GM19239 (cell line): ENCODE data around the gene MEIOSIN.
"Not testable (repeated sequence)": the region's sequence is repeated elsewhere in the genome, so short reads cannot be mapped to it uniquely, and the experiment has no call there.

Experiments used
- DNase-seq: peaks from one replicate; pipeline ENCODE4 v3.0.0; 2011; ENCODE audit warnings: low spot score; ENCODE audit not compliant: insufficient read length
- FAIRE-seq: peaks from 2 replicates; lab custom pipeline; 2011; peaks lifted over from hg19 to GRCh38; lab: Jason Lieb, UNC

MEIOSIN gene

DNA sequence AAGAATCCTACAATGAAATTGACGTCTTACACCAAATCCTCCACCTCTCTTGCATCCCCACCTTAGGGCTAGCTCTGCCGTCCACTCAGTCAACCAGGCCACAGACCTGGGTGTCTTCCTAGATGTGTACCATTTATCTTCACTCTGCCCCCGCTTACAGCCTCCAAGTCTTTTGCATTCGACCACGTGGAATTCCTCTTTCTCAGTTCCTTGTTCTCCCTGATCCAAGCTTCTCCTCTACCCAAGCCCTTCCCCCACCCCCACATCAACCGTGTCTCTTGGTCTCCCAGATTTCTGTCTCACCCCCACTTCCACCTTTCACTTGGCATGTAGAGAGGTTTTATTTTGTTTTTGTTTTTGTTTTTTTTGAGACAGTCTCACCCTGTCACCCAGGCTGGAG is 60.6 kb downstream of the MEIOSIN start:
- no peak for DNase-seq
- FAIRE-seq: no peak

DNA sequence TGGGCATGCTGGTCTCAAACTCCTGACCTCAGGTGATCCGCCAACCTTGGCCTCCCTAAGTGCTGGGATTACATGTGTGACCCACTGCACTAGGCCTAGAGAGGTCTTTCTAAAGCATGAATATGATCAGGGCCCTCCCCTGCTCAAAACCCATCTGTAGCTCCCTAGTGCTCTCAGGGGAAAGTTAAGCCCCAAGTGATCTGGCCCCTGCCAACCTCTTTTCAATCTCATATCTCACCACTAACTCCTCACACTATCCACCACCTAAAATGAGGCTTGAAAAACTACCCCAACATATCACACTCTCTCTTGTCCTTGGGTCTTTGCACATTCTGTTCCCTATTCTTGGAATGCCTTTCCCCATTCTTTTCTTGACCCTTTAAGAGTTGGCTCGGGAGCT is 61.4 kb downstream of the MEIOSIN start:
- no peak for DNase-seq

GRCh38 chr19:45798995-45799517 is 65.8 kb downstream of the MEIOSIN start:
- DNase-seq (peak; percentile 76), FAIRE-seq (peak; percentile 76)

More for the DNA sequence above, 61.4 kb downstream of the MEIOSIN start:
- no peak for FAIRE-seq

DNA sequence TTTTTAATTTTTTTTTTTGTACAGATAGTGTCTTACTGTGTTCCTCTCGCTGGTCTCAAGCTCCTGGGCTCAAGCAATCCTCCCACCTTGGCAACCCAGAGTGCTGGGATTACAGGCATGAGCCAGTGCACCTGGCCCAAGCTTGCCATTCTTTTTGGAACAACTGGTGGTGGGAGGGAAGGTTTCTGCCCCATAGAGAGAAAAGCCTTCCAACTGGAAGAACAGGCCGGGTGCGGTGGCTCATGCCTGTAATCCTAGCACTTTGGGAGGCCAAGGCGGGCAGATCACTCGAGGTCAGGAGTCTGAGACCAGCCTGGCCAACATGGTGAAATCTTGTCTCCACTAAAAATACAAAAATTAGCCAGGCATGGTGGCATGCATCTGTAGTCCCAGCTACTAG is 66.3 kb downstream of the MEIOSIN start:
- FAIRE-seq, DNase-seq: not testable (repeated sequence)

GRCh38 chr19:45800070-45800553 is 66.9 kb downstream of the MEIOSIN start:
- no peak for FAIRE-seq
- no peak for DNase-seq

GRCh38 chr19:45801603-45802175 is 68.5 kb downstream of the MEIOSIN start:
- DNase-seq (no peak), FAIRE-seq (no peak)

DNA sequence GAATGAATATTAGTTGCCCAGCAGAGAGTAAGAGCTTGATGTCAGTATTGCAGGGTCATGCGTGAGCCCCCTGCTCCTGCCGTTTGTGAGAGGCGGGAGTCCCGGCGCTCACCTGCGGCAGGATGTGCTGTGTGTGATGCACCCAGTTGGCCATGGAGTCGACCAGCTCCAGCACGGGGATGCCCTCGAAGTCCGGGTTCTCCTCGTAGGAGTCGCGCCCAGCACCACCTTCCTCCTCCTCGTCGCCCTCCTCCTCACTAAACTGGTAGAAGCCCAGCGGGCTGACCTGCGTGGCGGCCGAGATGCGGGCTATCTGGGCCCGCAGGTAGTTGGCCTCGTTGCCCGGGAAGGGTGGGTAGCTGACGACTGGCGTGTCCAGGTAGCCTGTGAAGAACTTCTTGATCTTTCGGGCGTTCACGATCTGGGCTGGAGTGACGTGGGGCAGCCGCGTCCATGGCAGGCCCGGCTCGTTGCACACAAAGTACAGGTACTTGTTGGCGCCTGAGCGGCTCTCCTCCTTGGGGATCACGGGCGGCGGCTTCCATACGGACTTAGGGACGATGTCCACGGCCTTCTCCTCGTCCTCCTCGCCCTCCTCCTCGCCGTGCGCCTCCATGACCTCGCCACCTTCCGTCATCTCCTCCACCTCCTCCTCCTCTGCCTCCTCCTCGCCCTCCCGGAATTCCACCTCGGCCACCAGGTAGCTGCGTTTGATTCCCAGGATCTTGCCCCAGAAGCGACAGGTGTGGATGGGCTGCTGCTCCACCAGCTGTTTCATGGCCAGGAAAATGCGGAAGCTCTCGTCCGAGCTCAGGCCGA is 71.1 kb downstream of the MEIOSIN start:
- DNase-seq: no peak
- FAIRE-seq: no peak

DNA sequence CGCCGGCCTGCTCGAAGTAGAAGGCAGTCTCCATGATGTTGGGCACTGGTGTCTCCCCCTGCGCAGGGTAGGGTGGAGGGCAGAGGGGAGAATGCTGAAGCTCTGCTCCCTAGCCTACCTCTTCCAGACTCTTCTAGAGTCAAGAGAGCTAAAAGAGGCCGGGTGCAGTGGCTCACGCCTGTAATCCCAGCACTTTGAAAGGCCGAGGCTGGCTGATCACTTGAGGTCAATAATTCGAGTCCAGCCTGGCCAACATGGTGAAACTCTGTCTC is 71.7 kb downstream of the MEIOSIN start:
- no peak for FAIRE-seq
- no peak for DNase-seq

- FAIRE-seq (no peak), DNase-seq (no peak)
These were observed 72.5 kb downstream of the MEIOSIN start for GRCh38 chr19:45805719-45806118.

DNA sequence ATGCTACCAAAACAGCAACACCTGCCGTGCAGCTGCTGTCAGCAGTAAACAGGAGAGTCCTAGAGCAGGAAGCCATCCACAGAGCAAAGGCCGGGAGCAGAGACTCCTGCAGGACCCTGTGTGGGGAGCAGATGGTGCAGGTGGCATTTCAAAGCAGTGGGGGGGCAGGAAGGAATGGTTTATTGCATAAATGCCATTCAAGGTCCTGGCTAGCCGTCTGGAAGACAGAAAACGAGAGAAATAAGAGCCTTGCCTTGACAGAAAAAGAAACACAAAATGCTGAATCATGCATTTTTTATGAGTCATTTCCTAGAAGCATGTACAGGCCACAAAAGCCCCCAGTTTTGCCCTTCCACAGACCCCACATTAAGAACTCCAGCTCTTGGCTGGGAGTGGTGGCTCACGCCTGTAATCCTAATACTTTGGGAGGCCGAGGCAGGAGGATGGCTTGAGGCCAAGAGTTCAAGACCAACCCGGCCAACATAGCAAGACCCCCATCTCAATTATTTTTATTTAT is 76.5 kb downstream of the MEIOSIN start:
- peak; percentile 33 for FAIRE-seq
- DNase-seq: no peak

DNA sequence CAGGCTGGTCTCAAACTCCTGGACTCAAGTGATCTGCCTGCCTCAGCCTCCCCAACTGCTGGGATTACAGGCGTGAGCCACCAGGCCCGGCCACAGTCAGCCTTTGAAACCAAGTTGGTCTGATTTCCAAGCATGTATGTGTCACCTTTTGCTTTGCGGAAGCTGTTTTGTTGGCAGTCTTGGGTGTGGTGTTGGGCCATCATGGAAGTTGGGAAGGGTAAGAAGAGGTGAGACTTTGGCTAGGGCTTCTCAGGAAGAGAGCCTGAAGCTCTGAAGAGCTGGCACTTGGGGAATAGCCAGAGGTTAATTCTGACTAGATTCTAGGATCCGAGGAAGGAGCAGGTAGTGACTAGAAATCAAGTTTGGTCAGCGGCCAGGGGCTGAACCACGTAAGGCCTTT is 79.1 kb downstream of the MEIOSIN start:
- FAIRE-seq (no peak), DNase-seq (no peak)
